GM21825 (cell line): ENCODE data around the gene IDUA.

ENCODE experiments used
- ATAC-seq: cut with Tn5 transposase; IDR thresholded peaks from one replicate; pipeline ENCODE4 v1.9.1; 2021; ENCODE audit warnings: mild to moderate bottlenecking, moderate library complexity; ENCODE audit not compliant: unreplicated experiment

The IDUA gene

GRCh38 chr4:985123-985830 is 1.6 kb upstream of the IDUA start:
- no peak for ATAC-seq

GRCh38 chr4:986428-986878 is 391 bp upstream of the IDUA start:
- peak; percentile 20 for ATAC-seq

DNA sequence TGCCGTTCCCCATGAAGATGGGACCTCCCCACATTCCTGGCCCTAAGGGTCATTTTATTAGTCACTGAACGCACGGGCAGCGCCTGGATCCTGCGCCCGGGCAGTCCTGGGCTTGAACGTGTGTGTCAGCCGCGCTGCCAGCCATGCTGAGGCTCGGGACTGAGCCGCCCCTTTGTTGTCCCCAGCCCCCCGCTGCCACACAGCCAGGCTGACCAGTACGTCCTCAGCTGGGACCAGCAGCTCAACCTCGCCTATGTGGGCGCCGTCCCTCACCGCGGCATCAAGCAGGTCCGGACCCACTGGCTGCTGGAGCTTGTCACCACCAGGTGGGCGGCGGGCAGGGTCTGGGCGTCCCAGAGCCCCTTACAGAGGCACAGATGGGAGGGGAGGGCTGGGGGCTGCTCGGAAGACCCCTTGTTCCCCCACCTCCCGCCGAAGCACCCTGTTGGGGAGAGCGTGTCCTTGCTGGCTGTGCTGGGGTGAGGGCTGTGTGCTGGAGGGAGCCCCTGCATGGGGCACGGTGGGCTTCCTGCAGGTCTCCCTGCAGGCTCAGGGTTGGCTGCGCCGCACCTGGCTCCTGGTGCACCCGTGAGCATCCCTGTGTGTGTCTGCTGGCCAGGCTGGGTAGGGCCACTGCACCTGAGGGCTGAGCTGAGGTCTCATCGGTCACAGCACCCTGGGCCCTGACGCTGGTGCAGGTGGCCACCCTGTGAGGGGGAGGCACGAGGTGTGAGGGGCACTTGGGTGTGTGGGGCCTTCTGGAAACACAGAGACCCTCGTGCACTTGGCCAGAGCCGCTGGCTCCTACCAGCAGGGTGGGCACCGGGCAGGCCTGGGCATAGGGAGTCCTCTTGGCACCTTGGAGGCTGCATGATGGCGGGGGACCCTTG is 1.0 kb downstream of the IDUA start:
- no peak for ATAC-seq

GRCh38 chr4:988726-989721 is 2.2 kb downstream of the IDUA start:
- no peak for ATAC-seq

DNA sequence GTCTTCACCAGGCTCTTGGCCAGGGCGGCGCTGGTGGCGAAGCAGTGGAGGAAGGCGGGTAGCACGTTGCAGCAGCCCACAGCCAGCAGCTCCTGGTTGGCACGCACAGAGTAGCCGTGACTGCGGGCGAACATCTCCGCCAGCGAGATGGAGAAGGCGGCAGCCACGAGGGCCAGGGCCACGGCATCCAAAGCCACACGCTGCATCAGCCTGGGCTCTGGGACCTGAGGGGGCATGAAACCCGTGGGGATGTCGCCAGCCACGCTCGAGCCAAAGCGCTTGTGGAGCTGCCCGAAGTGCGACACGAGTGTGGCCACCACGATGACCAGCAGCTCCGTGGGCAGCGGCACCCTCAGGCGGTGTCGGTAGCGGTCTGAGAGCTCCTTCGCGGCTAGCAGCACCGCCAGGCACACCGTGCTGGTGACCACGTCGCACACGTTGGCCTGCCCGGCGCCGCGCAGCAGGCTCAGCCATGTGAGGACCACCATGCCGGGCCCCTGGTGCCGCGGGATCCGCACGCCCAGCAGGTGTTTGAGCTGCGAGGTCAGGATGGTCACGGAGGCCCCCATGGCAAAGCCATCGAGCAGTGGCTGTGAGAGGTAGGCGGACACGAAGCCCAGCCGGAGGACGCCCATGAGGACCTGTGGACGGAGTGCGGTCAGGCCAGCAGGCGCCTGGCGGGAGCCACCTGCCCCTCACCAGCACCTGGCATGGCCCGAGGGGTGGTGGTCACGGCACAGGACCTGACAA is 3.1 kb downstream of the IDUA start:
- ATAC-seq: no peak

- no peak for ATAC-seq
These were observed 4.0 kb downstream of the IDUA start for GRCh38 chr4:990746-991367.

- ATAC-seq: no peak
These were observed 4.8 kb downstream of the IDUA start for GRCh38 chr4:991451-992296.

DNA sequence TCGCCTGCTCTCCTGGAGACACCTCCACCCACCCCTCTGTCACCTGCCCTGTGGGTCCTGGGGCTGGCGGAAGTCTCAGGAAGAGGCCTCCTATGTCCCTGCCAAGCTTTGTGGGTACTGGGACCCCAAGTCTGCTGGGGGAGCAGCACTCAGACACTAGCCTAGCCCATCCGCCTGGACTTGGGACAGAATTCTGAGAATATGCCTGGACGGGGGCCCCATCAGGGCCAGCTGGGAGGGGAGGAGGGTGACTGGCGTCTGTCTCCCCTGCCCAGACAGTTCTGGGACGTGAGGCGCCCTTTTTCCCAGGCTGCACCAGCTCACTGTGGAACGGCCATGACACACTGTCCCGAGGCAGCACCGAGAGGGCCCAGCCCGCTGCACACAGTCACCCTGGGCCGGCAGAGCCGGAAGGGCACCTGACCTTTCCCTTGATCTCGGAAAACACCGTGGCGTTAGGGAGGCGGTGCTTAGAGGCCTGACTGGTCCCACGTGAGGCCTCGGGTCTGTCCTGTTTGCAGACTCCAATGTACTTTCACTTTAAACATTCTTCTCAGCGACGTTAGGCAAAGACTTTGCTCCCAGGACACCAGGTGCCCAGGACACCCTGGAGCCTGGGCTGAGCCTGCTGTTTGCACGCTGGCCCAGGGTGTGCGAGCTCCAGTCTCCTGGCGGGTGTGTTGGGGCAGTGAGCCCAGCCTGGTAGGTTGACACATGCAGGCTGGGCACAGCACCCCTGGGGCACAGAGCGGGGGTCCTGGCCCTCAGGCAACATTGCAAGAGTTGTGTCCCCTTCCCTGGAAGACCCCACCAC is 5.7 kb downstream of the IDUA start:
- no peak for ATAC-seq

DNA sequence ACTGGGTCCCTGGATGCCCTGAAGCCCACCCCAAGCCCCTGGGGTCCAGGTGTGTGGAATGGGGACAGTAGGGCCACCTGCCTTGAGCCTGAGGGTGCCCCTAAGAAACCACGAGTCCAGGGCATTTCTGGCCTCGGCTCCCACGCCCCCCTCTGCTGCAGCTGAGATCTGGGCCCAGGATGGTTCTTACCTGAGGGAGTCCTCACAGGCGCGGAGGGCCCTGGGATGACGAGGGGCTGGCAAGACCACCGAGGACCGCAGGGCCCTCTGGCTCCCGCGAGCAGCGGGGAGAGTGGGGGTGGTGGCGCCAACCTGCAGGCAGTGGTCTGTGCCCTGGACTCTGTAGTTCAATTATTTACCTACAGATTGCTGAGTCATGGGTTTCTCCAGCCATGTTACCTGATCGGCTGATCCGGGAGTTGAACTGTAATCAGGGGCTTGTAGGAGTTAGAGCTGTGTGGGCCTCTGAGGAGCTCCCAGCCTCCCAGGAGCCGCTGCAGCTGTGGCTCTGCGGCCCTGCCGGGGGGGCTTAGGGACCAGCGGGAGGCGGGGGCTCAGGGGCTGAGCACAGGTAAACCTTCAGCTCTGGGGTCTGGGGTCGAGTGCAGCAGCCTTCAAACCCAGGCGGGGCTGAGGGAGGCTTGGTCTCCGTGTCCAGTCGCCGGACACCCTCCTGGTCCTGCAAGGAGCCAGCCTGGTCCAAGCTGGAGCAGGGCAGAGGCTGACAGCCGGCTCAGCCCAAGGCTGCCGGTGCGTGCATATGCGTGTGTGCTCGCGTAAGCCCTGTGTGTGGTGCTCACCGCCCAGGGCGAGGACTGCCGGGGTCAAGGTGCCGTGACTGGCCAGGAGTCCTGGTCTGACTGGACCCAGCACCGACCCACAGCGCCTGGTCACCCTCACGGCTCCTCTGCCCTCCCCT is 6.5 kb downstream of the IDUA start, which contains the start of gene SLC26A1:
Gene SLC26A1 (minus strand): TSS at position 294 of the 919 bp plus-strand sequence. CDS start 1,701 bp downstream, outside the sequence.
- ATAC-seq: no peak

DNA sequence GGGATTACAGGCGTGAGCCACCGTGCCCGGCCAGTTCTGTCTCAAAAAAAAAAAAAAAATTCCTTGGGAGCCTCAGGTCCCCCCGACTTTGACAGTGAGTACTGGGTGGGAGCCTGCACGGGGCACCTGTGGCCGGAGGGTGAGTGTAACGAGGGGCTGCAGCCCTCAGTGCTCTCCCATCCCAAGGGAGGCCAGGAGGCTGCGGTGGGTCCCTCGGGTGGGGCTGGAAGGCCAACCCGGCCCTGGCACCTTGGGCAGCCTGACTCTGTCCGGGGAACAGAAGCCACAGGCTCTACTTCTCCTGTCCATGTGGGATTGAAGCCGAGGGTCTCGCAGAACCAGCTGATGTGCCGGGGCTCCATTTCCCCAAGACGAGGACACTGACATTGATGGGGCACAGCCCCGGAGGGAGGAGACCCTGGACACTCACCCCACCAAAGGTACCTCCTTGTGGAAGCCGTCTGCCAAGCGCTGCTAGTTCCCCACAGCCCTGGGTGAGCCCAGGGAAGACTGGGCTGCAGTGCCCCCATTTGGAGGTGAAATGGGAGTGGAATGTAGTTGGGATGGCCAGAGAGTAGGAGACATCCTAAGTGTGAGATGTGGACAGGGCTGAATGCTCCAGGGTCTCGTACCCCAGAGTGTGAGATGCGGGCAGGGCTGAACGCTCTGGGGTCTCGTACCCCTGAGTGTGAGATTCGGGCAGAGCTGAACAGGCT is 8.6 kb downstream of the IDUA start:
- ATAC-seq: no peak

DNA sequence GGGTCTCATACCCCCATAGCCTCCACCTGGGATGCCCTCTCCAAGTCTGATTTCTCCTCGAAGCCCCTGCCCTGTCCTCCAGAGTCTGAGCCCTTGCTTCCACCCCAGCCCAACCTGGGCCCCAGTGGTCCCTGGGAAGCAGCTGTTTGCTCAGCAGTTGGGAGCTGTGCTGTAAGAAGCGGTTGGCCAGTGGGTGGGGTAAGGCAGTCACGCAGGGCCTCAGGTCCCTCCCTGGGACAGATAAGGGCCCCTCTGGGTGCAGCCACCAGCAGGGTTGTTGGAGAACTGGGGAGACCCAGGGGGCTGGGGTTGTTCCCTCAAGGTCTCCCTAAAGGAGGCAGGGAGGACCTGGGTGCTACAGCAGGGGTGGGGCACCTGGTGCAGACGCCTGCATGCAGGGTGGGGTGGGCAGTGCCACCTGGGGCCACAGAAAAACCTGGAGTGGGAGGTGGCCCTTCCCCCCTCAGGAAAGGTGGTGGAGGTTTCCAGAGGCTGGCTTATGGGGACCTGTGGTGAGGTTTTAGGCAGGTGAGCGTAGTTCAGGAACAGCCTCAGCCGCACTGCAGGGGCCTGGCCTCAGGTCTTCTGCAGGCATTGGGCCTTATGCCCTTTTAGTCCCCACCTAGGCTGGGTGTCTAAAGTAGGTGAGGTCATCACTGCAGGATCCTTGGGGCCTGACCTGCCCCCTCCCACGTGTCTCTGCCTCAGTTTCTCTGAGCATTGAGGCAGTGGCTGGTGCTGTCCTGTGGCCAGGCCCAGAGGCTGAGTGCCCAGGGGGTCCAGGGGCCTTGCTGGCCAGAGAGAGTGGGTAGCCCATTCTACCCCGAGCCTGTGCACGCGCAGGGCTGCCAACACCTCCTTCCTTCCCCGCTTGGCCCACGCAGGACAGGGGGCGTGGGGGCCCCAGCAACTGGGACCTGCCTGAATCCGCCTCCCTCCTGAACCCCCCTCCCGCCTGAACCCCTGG is 9.5 kb downstream of the IDUA start:
- no peak for ATAC-seq

DNA sequence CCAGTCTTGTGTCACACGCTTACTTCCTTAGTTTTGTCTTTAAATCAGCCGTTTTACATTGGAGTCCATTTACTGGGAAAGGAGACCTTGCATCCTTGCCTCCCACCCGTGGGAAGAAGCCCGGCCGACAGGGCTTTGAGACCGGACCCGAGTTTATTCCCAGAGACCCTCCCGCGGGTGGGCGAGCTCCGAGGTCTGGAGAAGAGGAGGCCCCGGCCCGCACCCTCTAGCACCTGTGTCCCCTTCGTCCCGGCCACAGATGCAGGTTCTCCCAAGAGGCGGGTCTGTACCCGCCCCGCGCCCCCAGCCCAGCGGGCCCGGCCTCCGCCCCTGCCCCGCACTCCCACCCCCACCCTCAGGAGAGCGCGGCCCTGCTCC is 10.1 kb downstream of the IDUA start:
- ATAC-seq: no peak

DNA sequence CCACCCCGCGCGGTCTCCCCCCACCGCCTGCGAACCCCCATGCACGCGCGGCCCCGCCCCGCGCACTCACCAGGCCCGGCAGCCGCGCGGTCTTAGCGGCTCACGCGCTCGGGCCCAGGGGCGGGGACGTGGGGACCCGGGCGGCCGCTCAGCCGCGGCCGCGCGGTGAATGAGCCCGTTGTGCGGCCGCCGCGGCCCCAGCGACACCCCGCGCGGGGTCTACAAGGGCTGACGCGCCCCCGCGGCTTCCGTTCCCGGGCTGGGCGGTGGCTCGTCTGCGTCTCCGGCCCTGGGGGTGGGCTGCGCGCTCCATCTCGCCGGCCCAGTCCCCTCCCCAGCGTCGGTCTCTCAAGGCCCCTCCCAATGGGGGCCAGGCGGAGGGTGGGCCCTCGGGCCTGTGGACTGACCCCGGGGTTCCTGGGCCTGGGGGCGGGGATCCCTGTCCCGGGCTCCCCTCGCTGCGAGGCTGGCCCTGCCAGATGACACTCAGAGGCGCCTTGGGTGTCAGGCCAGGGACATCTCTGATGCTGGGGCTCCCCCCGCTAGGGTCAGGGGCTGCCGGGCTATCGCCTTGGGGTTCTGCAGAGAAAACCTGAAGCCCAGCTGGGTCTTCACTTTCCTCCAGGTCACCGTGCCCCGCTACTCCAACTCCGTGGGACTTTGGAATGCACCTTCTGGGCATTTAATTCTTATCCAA is 10.7 kb downstream of the IDUA start:
- no peak for ATAC-seq

GRCh38 chr4:998096-998691 is 11.3 kb downstream of the IDUA start:
- ATAC-seq: no peak
